Coronary artery (tissue), 2 donors: ENCODE results near the gene C10orf67.
A peak's percentile ranks its signal among the peaks of the same experiment; 100 is the strongest.

Source experiments
- DNase-seq: peaks from one replicate; pipeline ENCODE4 v3.0.0-alpha.2; 2017; ENCODE audit warnings: low spot score
- H3K27ac ChIP-seq, 2 donors: fragments of 200-600 bp; sonication (generic); one replicate each; pipeline ENCODE4 v1.5.1; 2016 to 2019
- H3K4me3 ChIP-seq: fragments of 200-600 bp; sonication (generic); 2 replicates; pipeline ENCODE4 v1.5.1; 2016; ENCODE audit warnings: mild to moderate bottlenecking, moderate library complexity
- TF ChIP-seq, protein P1 (sequence below): fragments of 200-600 bp; sonication (generic); IDR thresholded peaks from one replicate; pipeline ENCODE4 v1.5.1; 2019; ENCODE audit warnings: antibody characterized with exemption

C10orf67 gene

GRCh38 chr10:23345861-23346260, 1.3 kb upstream of the C10orf67 start:
- H3K27ac ChIP-seq: no peak overlapping the region
- DNase-seq: no peak
- H3K4me3 ChIP-seq: no peak overlapping the region
- TF ChIP-seq, protein P1, sequence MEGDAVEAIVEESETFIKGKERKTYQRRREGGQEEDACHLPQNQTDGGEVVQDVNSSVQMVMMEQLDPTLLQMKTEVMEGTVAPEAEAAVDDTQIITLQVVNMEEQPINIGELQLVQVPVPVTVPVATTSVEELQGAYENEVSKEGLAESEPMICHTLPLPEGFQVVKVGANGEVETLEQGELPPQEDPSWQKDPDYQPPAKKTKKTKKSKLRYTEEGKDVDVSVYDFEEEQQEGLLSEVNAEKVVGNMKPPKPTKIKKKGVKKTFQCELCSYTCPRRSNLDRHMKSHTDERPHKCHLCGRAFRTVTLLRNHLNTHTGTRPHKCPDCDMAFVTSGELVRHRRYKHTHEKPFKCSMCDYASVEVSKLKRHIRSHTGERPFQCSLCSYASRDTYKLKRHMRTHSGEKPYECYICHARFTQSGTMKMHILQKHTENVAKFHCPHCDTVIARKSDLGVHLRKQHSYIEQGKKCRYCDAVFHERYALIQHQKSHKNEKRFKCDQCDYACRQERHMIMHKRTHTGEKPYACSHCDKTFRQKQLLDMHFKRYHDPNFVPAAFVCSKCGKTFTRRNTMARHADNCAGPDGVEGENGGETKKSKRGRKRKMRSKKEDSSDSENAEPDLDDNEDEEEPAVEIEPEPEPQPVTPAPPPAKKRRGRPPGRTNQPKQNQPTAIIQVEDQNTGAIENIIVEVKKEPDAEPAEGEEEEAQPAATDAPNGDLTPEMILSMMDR: no peak

- peak overlapping the region in 1 of 2 donors; percentile 31 for H3K27ac ChIP-seq
- H3K4me3 ChIP-seq: peak overlapping the region; percentile 76
- TF ChIP-seq, protein P1: no peak
- no peak for DNase-seq
These were observed 881 bp downstream of the C10orf67 start for GRCh38 chr10:23343591-23344240.

- Histone ChIP-seq H3K4me3 (no peak overlapping the region), H3K27ac (no peak overlapping the region)
- TF ChIP-seq, protein P1: no peak
- DNase-seq: no peak
These were observed 2.2 kb downstream of the C10orf67 start for GRCh38 chr10:23342213-23342884.

DNA sequence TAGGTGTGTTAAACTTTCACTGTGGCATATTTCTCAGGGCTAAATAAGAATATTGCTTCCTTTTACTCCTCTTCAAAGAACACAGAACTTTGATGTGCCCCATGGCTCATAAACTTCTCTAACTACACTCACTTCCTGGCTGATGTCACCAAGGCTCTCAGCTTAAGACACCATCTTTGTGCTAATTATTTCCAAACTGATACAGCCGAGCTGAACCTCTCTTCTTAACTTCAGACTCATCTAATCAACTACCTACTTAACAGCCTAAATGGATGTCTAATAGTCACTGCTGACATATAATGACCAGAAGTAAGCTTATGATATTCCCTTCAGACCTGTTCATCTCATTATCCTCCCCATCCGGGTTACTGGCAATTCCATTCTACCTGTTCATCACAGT, 3.6 kb downstream of the C10orf67 start:
- TF ChIP-seq, protein P1: no peak
- no peak overlapping the region for H3K4me3 ChIP-seq
- no peak overlapping the region for H3K27ac ChIP-seq
- DNase-seq: no peak

DNA sequence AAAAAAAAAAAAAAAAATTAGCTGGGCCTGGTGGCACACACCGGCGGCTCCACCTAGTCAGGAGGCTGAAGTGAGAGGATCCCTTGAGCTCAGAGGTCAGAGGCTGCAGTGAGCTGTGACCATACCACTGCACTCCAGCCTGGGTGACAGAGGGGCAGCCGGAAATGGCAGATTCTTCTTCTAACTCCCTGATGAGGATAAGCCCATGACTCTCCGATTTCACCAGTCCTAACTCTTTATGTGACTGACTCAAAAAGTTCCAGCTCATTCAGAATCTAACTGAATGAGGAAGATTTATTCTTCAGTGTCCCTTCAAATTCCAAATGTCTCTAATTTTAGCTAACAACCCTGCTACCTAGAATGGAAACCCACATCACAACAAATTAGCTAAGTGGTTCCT, 4.2 kb downstream of the C10orf67 start:
- DNase-seq: no peak

GRCh38 chr10:23338886-23339285, 5.7 kb downstream of the C10orf67 start:
- TF ChIP-seq, protein P1: no peak
- Histone ChIP-seq H3K27ac (no peak overlapping the region), H3K4me3 (no peak overlapping the region)
- no peak for DNase-seq

More for the DNA sequence above, 4.2 kb downstream of the C10orf67 start:
- no peak overlapping the region for H3K4me3 ChIP-seq
- TF ChIP-seq, protein P1: no peak
- no peak overlapping the region for H3K27ac ChIP-seq
